SK-N-SH (cell line): ENCODE results near the gene BNIP3.

ENCODE experiments used
- CTCF ChIP-seq: fragments of 200-600 bp; sonication (generic); IDR thresholded peaks from 2 replicates; pipeline ENCODE4 v1.6.1; 2017; ENCODE audit warnings: antibody characterized with exemption, mild to moderate bottlenecking, moderate library complexity
- EP300 ChIP-seq, 2 experiments: IDR thresholded peaks; 2 replicates each; pipeline versions ENCODE4 v1.4.0 to v1.6.1; 2012; ENCODE audit warnings: borderline replicate concordance in 1 of 2, low read depth in 1 of 2, low read length in 1 of 2
- EZH2phosphoT487 ChIP-seq: fragments of 200-600 bp; sonication (generic); IDR thresholded peaks from 2 replicates; pipeline ENCODE4 v1.6.1; 2017; ENCODE audit warnings: low read depth, mixed run types, mild to moderate bottlenecking, antibody characterized with exemption, moderate library complexity, borderline replicate concordance
- GABPA ChIP-seq: IDR thresholded peaks from 2 replicates; pipeline ENCODE4 v1.4.0; 2012; ENCODE audit warnings: low read depth, mild to moderate bottlenecking
- NFIC ChIP-seq: IDR thresholded peaks from 2 replicates; pipeline ENCODE4 v1.4.0; 2012; ENCODE audit warnings: borderline replicate concordance
- RAD21 ChIP-seq: IDR thresholded peaks from 2 replicates; pipeline ENCODE4 v1.6.1; 2012; ENCODE audit warnings: mild to moderate bottlenecking, low read length
- TAF1 ChIP-seq: IDR thresholded peaks from 2 replicates; pipeline ENCODE4 v1.6.1; 2012; ENCODE audit warnings: low read depth, mild to moderate bottlenecking, low read length, moderate library complexity, borderline replicate concordance
- ZBTB33 ChIP-seq: IDR thresholded peaks from 2 replicates; pipeline ENCODE4 v1.4.0; 2012; ENCODE audit warnings: low read depth, borderline replicate concordance

- TF ChIP-seq ZBTB33: no peak
- TF ChIP-seq EP300 (IDR thresholded peaks at IDR 0.05; ENCODE audit: borderline replicate concordance in 1 of 2, low read depth in 1 of 2, low read length in 1 of 2): no peak
- no peak for TF ChIP-seq TAF1
- no peak for TF ChIP-seq CTCF
- no peak for TF ChIP-seq GABPA
- no peak for TF ChIP-seq RAD21
- TF ChIP-seq NFIC: no peak
- TF ChIP-seq EZH2phosphoT487: no peak
These were observed 21.7 kb upstream of the BNIP3 start for GRCh38 chr10:132003282-132003924.
